NCI-H446 treated with DMSO at 0.1 percent for 48 hours (cell line): Measurements from ENCODE around the gene GABBR1.

Source experiments
- DNase-seq: peaks from one replicate; lab custom pipeline; 2025; lab: John Stamatoyannopoulos, UW

The GABBR1 gene

GRCh38 chr6:29566856-29567255, 66.1 kb downstream of the GABBR1 start:
- DNase-seq, result no peak

GRCh38 chr6:29564875-29565274, 68.1 kb downstream of the GABBR1 start:
- DNase-seq, result no peak

- DNase-seq, result no peak
Measured at GRCh38 chr6:29563435-29563965, 69.5 kb downstream of the GABBR1 start.

GRCh38 chr6:29561606-29562181, 71.3 kb downstream of the GABBR1 start:
- DNase-seq, result no peak

GRCh38 chr6:29561091-29561490, 71.9 kb downstream of the GABBR1 start:
- DNase-seq, result no peak

- DNase-seq, result no peak
Measured at GRCh38 chr6:29559524-29560287, 73.3 kb downstream of the GABBR1 start, which contains the start of gene UBD. TSS of gene UBD (minus strand) at chr6:29559732. CDS start at chr6:29559701, 31 bp downstream.

GRCh38 chr6:29558439-29559079, 74.4 kb downstream of the GABBR1 start:
- DNase-seq, result no peak

- no peak for DNase-seq
Measured at GRCh38 chr6:29557320-29557719, 75.7 kb downstream of the GABBR1 start.

- no peak for DNase-seq
Measured at GRCh38 chr6:29554764-29555163, 78.2 kb downstream of the GABBR1 start.

- DNase-seq, result no peak
Measured at GRCh38 chr6:29553268-29554057, 79.5 kb downstream of the GABBR1 start.

- no peak for DNase-seq
Measured at GRCh38 chr6:29552512-29553051, 80.4 kb downstream of the GABBR1 start.

- DNase-seq, result no peak
Measured at GRCh38 chr6:29547573-29547972, 85.4 kb downstream of the GABBR1 start.

GRCh38 chr6:29537714-29538403, 95.1 kb downstream of the GABBR1 start:
- no peak for DNase-seq

GRCh38 chr6:29532320-29532951, 100.5 kb downstream of the GABBR1 start:
- DNase-seq, result no peak

GRCh38 chr6:29531668-29532067, 101.3 kb downstream of the GABBR1 start:
- no peak for DNase-seq

GRCh38 chr6:29530671-29531310, 102.2 kb downstream of the GABBR1 start:
- DNase-seq, result no peak

GRCh38 chr6:29529956-29530355, 103.0 kb downstream of the GABBR1 start:
- no peak for DNase-seq

GRCh38 chr6:29528988-29529560, 103.9 kb downstream of the GABBR1 start:
- no peak for DNase-seq

- DNase-seq, result no peak
Measured at GRCh38 chr6:29528300-29528931, 104.6 kb downstream of the GABBR1 start.
